Muscle of back (tissue), 11 donors: ENCODE results near the gene LYPD5. TPM values are rescaled to one million over a fixed set of nuclear protein-coding genes. Genes with fewer than 3 reads are reported as not detected.

Source experiments
- DNase-seq, 3 donors: peaks; one replicate each; pipeline versions ENCODE4 v3.0.0 to v3.0.0-alpha.2; 2013
- polyA plus RNA-seq, 10 donors: library from polyadenylated mRNA; unstranded; fragments of 120-200 nt; gene quantifications; one replicate each; pipeline ENCODE4 v1.2.1, GENCODE V29; 2013; ENCODE audit not compliant: insufficient read length in 10 of 10

The LYPD5 gene
- polyA plus RNA-seq, 10 donors = 0.31 to 0.74 (median 0.53) TPM

DNA sequence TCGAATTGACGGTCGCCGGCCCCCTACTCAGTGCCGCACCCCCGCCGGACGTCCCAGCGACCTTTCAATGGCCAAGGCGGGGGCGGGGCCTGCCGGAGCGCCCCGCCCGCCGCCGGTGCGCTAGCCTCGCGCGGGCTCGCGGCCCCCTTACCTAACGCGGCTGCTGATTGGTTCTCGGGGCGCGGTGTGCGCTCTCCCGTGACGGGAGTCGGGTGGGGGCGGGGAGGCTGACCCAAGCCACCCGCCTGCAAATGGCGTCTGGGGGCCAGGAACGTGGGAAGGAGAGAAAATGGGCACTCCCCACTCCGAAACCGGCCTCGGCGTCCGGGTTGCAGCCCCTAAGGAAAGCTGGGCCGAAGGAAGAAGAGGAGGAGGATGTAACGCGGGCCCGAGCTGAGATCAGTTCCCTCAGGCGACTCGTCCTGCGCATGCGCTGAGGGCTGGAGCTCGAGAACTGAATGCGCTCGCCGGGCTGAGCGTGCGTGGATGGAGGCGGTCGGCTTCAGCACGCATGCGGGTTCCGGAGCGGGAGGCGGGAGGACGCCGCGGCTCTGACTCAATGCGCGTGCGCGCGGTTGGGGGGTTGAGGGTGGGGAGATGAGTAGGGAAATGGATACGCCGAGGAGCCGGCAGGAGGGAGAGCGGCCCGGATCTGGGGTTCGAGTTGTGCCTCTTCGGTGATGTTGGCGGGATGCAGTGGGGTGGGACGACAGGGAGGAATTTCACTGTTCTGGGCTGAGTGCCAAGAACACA, 47.6 kb downstream of the LYPD5 start, which contains the start of gene SMG9:
TSS of gene SMG9 (minus strand) at position 460 of the 753 bp plus-strand sequence. CDS start 4,221 bp downstream, outside the sequence.
- DNase-seq = peak; percentile 99 to 100 (median 100)

- DNase-seq = no peak
Measured at GRCh38 chr19:43754253-43754502, 48.1 kb downstream of the LYPD5 start.

DNA sequence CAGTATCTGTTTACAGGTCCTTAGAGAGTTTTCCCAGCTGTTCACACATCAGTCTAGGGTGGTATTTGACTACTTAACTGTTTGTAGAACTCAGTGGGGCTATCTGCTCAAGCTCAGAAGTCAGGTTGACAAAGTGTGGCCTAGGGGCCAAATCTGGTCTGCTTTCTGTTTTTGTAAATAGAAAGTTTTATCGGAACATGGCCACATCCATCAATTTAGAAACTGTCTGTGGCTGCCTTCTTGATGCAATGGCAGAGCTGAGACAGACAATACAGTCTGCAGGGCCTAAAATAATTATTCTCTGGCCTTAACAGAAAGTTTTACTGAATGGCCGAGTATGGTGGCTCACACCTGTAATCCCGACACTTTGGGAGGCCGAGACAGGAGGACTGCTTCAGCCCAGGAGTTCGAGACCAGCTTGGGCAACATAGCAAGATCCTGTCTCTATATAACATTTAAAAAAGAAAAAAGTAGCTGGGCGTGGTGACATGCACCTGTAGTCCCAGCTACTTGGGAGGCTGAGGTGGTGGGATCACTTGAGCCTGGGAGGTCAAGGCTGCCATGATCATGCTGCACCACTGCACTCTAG, 49.9 kb downstream of the LYPD5 start:
- no peak for DNase-seq

GRCh38 chr19:43751466-43752220, 50.6 kb downstream of the LYPD5 start:
- DNase-seq = no peak

DNA sequence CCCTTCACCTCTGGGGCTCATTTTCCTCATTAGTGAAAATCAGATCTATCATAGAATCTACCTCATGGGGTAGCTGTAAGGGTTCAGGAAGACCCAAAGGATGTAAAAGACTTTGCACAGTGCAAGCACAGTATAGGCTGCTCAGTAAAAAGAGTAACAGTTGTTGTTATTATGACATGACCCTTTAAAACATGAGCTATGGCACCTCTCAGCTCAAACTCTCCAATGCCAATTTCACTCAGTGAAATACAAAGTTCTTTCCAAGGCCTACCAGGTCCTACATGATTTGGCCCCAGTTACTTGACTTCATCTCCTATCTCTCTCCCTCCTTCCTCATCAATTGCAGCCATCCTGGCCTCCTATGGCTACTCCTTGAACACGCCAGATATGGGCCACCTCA, 52.3 kb downstream of the LYPD5 start:
- DNase-seq = no peak

- no peak for DNase-seq
Measured at GRCh38 chr19:43749152-43749551, 53.1 kb downstream of the LYPD5 start.

- no peak for DNase-seq
Measured at GRCh38 chr19:43748685-43749084, 53.6 kb downstream of the LYPD5 start.

- no peak for DNase-seq
Measured at GRCh38 chr19:43748205-43748594, 54.0 kb downstream of the LYPD5 start.

DNA sequence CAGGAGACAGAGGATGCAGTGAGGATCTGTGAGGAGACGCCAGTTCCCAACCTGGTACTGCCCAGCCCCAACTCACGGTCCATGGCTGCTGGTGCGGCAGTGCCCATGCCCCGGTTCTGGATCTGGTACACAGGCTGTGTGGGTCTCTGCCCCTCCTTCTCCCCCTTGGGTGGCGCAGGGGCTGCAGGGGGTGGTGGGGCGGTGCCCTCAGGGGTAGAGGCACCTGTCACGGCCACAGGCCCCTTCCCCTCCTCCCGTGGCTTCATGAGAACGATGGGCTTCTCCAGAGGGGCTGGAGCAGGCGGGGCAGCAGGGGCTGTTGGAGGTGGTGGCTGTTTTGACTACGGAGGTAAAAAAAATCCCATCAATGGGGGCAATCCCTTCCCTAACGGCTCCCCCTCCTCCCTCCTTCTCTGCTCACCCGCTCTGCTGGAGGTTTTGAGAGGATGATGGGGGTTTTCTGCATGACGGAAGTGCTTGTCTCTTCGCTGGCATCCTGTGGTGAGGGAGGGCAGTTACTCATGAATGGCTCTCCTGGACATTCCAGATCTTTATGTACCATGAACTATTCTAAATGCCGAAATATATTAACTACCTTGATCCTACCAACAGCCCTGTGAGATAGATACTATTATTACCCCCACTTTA, 54.6 kb downstream of the LYPD5 start:
- no peak for DNase-seq

Other genes with a start within 250 kb of the LYPD5 start
- 10 to 100 TPM; 24.5 to 40.6 (median 29.6) TPM for gene XRCC1, start 226.9 kb downstream of the LYPD5 start, polyA plus RNA-seq
- 1 to 10 TPM; 4.2 to 9.4 (median 5.4) TPM for gene PINLYP, start 226.6 kb downstream of the LYPD5 start, polyA plus RNA-seq
- gene IRGQ, start 206.3 kb downstream of the LYPD5 start, polyA plus RNA-seq = 10 to 100 TPM in 7 of 10 donors, 1 to 10 TPM in 3; 9.0 to 18.6 (median 11.2) TPM
- 10 to 100 TPM in 2 of 10 donors, 1 to 10 TPM in 8; 7.2 to 11.8 (median 9.3) TPM for gene ZNF576, start 205.9 kb downstream of the LYPD5 start, polyA plus RNA-seq
- gene SRRM5, start 190.4 kb downstream of the LYPD5 start, polyA plus RNA-seq = under 1 TPM; 0.13 to 0.75 (median 0.36) TPM
- 10 to 100 TPM; 38.1 to 76.5 (median 44.3) TPM for gene ZNF428, start 182.8 kb downstream of the LYPD5 start, polyA plus RNA-seq
- gene CADM4, start 162.6 kb downstream of the LYPD5 start, polyA plus RNA-seq = 10 to 100 TPM in 3 of 10 donors, 1 to 10 TPM in 7; 5.6 to 19.4 (median 8.7) TPM
- 10 to 100 TPM in 1 of 10 donors, 1 to 10 TPM in 9; 4.8 to 10.1 (median 7.0) TPM for gene PLAUR, start 132.3 kb downstream of the LYPD5 start, polyA plus RNA-seq
- gene IRGC, start 86.4 kb downstream of the LYPD5 start, polyA plus RNA-seq = not detected
- gene SMG9, start 47.5 kb downstream of the LYPD5 start, polyA plus RNA-seq = 10 to 100 TPM; 26.4 to 50.0 (median 33.7) TPM
- 1 to 10 TPM in 3 of 10 donors, under 1 TPM in 6, not detected in 1; 0.23 to 1.4 (median 0.85) TPM for gene KCNN4, start 21.5 kb downstream of the LYPD5 start, polyA plus RNA-seq
- 10 to 100 TPM in 5 of 10 donors, 1 to 10 TPM in 5; 6.4 to 13.5 (median 10.1) TPM for gene ZNF283, start 24.9 kb upstream of the LYPD5 start, polyA plus RNA-seq
- 10 to 100 TPM in 2 of 10 donors, 1 to 10 TPM in 8; 5.5 to 13.9 (median 7.0) TPM for gene ZNF404, start 81.5 kb upstream of the LYPD5 start, polyA plus RNA-seq
- gene ZNF45, start 132.8 kb upstream of the LYPD5 start, polyA plus RNA-seq = 10 to 100 TPM; 11.9 to 16.3 (median 13.5) TPM
- 1 to 10 TPM; 2.3 to 5.4 (median 3.0) TPM for gene ZNF221, start 148.8 kb upstream of the LYPD5 start, polyA plus RNA-seq
- 1 to 10 TPM; 6.4 to 8.7 (median 7.8) TPM for gene ZNF155, start 181.7 kb upstream of the LYPD5 start, polyA plus RNA-seq
- 1 to 10 TPM; 2.3 to 3.7 (median 3.0) TPM for gene ZNF230, start 200.5 kb upstream of the LYPD5 start, polyA plus RNA-seq
- 1 to 10 TPM; 3.9 to 5.6 (median 4.9) TPM for gene ZNF222, start 222.9 kb upstream of the LYPD5 start, polyA plus RNA-seq
- gene ZNF223, start 249.6 kb upstream of the LYPD5 start, polyA plus RNA-seq = 1 to 10 TPM; 3.3 to 5.9 (median 4.9) TPM